Muscle layer of duodenum (tissue), 2 donors: ENCODE measurements around the gene PTPRM.

Source experiments
- H3K27ac ChIP-seq: one replicate; pipeline ENCODE4 v1.7.0; 2013; ENCODE audit warnings: mild to moderate bottlenecking, low read length
- H3K27me3 ChIP-seq: one replicate; pipeline ENCODE4 v1.7.0; 2013; ENCODE audit warnings: low read depth, mild to moderate bottlenecking, control low read depth, low read length
- H3K36me3 ChIP-seq, 2 donors: one replicate each; pipeline ENCODE4 v1.7.0; 2013; ENCODE audit warnings: low read length in 2 of 2, control low read depth in 1 of 2, mild to moderate bottlenecking in 1 of 2; ENCODE audit not compliant: insufficient read depth in 2 of 2, control insufficient read depth in 1 of 2
- H3K4me1 ChIP-seq, 2 donors: one replicate each; pipeline ENCODE4 v1.7.0; 2013; ENCODE audit warnings: low read length in 2 of 2, mild to moderate bottlenecking in 2 of 2, control low read depth in 1 of 2, moderate library complexity in 1 of 2; ENCODE audit not compliant: insufficient read depth in 2 of 2, control insufficient read depth in 1 of 2
- H3K4me3 ChIP-seq, 2 donors: one replicate each; pipeline ENCODE4 v1.7.0; 2013; ENCODE audit warnings: low read length in 2 of 2, low read depth in 1 of 2, mild to moderate bottlenecking in 1 of 2
- H3K9me3 ChIP-seq, 2 donors: one replicate each; pipeline ENCODE4 v1.7.0; 2013; ENCODE audit warnings: low read length in 2 of 2, control low read depth in 1 of 2, mild to moderate bottlenecking in 1 of 2; ENCODE audit not compliant: control insufficient read depth in 1 of 2
- donor health status: healthy.

Gene PTPRM

GRCh38 chr18:7586379-7586778 lies 19.3 kb downstream of the PTPRM start:
- Histone ChIP-seq H3K4me3 (no peak overlapping the region), H3K27ac (no peak overlapping the region), H3K27me3 (no peaks in the 10 kb centered on the region), H3K9me3 (no peaks in the 10 kb centered on the region), H3K4me1 (peaks cover 11 to 16% of the 10 kb centered on the region in 2 donors), H3K36me3 (no peaks in the 10 kb centered on the region)

- Histone ChIP-seq H3K4me3 (no peak overlapping the region), H3K4me1 (peaks cover 5 to 7% of the 10 kb centered on the region in 2 donors), H3K36me3 (no peaks in the 10 kb centered on the region), H3K27ac (peak overlapping the region; percentile 21), H3K27me3 (no peaks in the 10 kb centered on the region), H3K9me3 (no peaks in the 10 kb centered on the region)
Observed at GRCh38 chr18:7590826-7591560, 23.9 kb downstream of the PTPRM start.

- peaks cover 5 to 7% of the 10 kb centered on the region in 2 donors for H3K4me1 ChIP-seq
- no peaks in the 10 kb centered on the region for H3K36me3 ChIP-seq
- no peaks in the 10 kb centered on the region for H3K9me3 ChIP-seq
- no peak overlapping the region for H3K27ac ChIP-seq
- H3K27me3 ChIP-seq = no peaks in the 10 kb centered on the region
- H3K4me3 ChIP-seq = no peak overlapping the region
Observed at GRCh38 chr18:7592305-7593071, 25.4 kb downstream of the PTPRM start.

- no peaks in the 10 kb centered on the region for H3K27me3 ChIP-seq
- no peak overlapping the region for H3K27ac ChIP-seq
- H3K4me3 ChIP-seq = no peak overlapping the region
- peaks cover 5 to 7% of the 10 kb centered on the region in 2 donors for H3K4me1 ChIP-seq
- no peaks in the 10 kb centered on the region for H3K9me3 ChIP-seq
- H3K36me3 ChIP-seq = no peaks in the 10 kb centered on the region
Observed at GRCh38 chr18:7593218-7593819, 26.2 kb downstream of the PTPRM start.

- no peaks in the 10 kb centered on the region for H3K9me3 ChIP-seq
- H3K27ac ChIP-seq = no peak overlapping the region
- H3K4me3 ChIP-seq = no peak overlapping the region
- no peaks in the 10 kb centered on the region for H3K36me3 ChIP-seq
- no peaks in the 10 kb centered on the region for H3K27me3 ChIP-seq
- H3K4me1 ChIP-seq = peaks cover 3 to 4% of the 10 kb centered on the region in 2 donors
Observed at GRCh38 chr18:7596147-7596546, 29.0 kb downstream of the PTPRM start.

- H3K9me3 ChIP-seq = no peaks in the 10 kb centered on the region
- no peaks in the 10 kb centered on the region for H3K4me1 ChIP-seq
- no peak overlapping the region for H3K27ac ChIP-seq
- no peaks in the 10 kb centered on the region for H3K36me3 ChIP-seq
- no peak overlapping the region for H3K4me3 ChIP-seq
- H3K27me3 ChIP-seq = no peaks in the 10 kb centered on the region
Observed at GRCh38 chr18:7597500-7597899, 30.4 kb downstream of the PTPRM start.

- Histone ChIP-seq H3K27ac (no peak overlapping the region), H3K36me3 (no peaks in the 10 kb centered on the region), H3K4me1 (peaks cover 0 to under 1% of the 10 kb centered on the region in 2 donors)
Observed at GRCh38 chr18:7598167-7599047, 31.3 kb downstream of the PTPRM start.

GRCh38 chr18:7600036-7600435 lies 32.9 kb downstream of the PTPRM start:
- H3K36me3 ChIP-seq = no peaks in the 10 kb centered on the region

More at GRCh38 chr18:7598167-7599047, 31.3 kb downstream of the PTPRM start:
- no peak overlapping the region for H3K4me3 ChIP-seq
- no peaks in the 10 kb centered on the region for H3K9me3 ChIP-seq
- no peaks in the 10 kb centered on the region for H3K27me3 ChIP-seq

GRCh38 chr18:7600528-7601245 lies 33.6 kb downstream of the PTPRM start:
- Histone ChIP-seq H3K27ac (no peak overlapping the region), H3K4me1 (peaks cover 0 to 8% of the 10 kb centered on the region in 2 donors), H3K4me3 (no peak overlapping the region), H3K36me3 (no peaks in the 10 kb centered on the region), H3K9me3 (no peaks in the 10 kb centered on the region), H3K27me3 (no peaks in the 10 kb centered on the region)

More at GRCh38 chr18:7600036-7600435, 32.9 kb downstream of the PTPRM start:
- no peak overlapping the region for H3K27ac ChIP-seq
- no peaks in the 10 kb centered on the region for H3K9me3 ChIP-seq
- H3K4me1 ChIP-seq = peaks cover 0 to 8% of the 10 kb centered on the region in 2 donors
- H3K27me3 ChIP-seq = no peaks in the 10 kb centered on the region
- H3K4me3 ChIP-seq = no peak overlapping the region

- no peak overlapping the region for H3K4me3 ChIP-seq
- H3K27me3 ChIP-seq = no peaks in the 10 kb centered on the region
- no peaks in the 10 kb centered on the region for H3K36me3 ChIP-seq
- H3K4me1 ChIP-seq = peaks cover 0 to 8% of the 10 kb centered on the region in 2 donors
- H3K9me3 ChIP-seq = no peaks in the 10 kb centered on the region
- H3K27ac ChIP-seq = no peak overlapping the region
Observed at GRCh38 chr18:7601246-7601615, 34.1 kb downstream of the PTPRM start.
